ENCODE results near the gene HNRNPU.
"Not testable (repeated sequence)": the region's sequence is repeated elsewhere in the genome, so short reads cannot be mapped to it uniquely, and the experiment has no call there.

The HNRNPU gene

GRCh38 chr1:244844155-244845121 is 19.9 kb downstream of the HNRNPU start:
- DNase-seq = no peak
- intact Hi-C loops (cut with DNase I) = no loop called here

GRCh38 chr1:244843148-244843978 is 21.0 kb downstream of the HNRNPU start:
- DNase-seq = no peak
- intact Hi-C loops (cut with DNase I) = no loop called here

GRCh38 chr1:244841273-244841927 is 22.9 kb downstream of the HNRNPU start:
- DNase-seq = no peak
- intact Hi-C loops (cut with DNase I) = no loop called here

- peak in 1 of 42 donors; percentile 50 for DNase-seq
- intact Hi-C loops (cut with DNase I) = no loop called here
Observed at GRCh38 chr1:244840219-244840794, 24.0 kb downstream of the HNRNPU start.

- no peak for DNase-seq
- intact Hi-C loops (cut with DNase I) = loop anchor here (10.0 kb wide), 1 partner anchor 205 kb away; no protein-coding TSS in a partner anchor
Observed at GRCh38 chr1:244839656-244840055, 24.7 kb downstream of the HNRNPU start.

- intact Hi-C loops (cut with DNase I) = loop anchor here (10.0 kb wide), 1 partner anchor 207 kb away; no protein-coding TSS in a partner anchor
- DNase-seq = no peak
Observed at GRCh38 chr1:244837597-244838258, 26.6 kb downstream of the HNRNPU start.

- intact Hi-C loops (cut with DNase I) = loop anchor here (10.0 kb wide), 1 partner anchor 208 kb away; no protein-coding TSS in a partner anchor
- DNase-seq = no peak
Observed at GRCh38 chr1:244836584-244836983, 27.8 kb downstream of the HNRNPU start.

- DNase-seq = peak in 12 of 42 donors; percentile 13 to 56 (median 27)
- intact Hi-C loops (cut with DNase I) = loop anchor here (10.0 kb wide), 1 partner anchor 209 kb away; no protein-coding TSS in a partner anchor
Observed at GRCh38 chr1:244836135-244836521, 28.2 kb downstream of the HNRNPU start.

- DNase-seq = peak in 41 of 42 donors; percentile 68 to 95 (median 89)
- intact Hi-C loops (cut with DNase I) = loop anchor here (1.0 to 10.0 kb wide), 4 partner anchors 29 to 209 kb away; partner anchors contain the start of genes DESI2 and HNRNPU
Observed at GRCh38 chr1:244835276-244836134, 28.8 kb downstream of the HNRNPU start, which contains the start of gene COX20. Gene COX20 (plus strand): TSS chr1:244835658. CDS start chr1:244835715, 57 bp downstream.

GRCh38 chr1:244834543-244835275 is 29.6 kb downstream of the HNRNPU start:
- intact Hi-C loops (cut with DNase I) = loop anchor here (1.0 to 10.0 kb wide), 4 partner anchors 30 to 210 kb away; partner anchors contain the start of genes DESI2 and HNRNPU
- DNase-seq = peak in 39 of 42 donors; percentile 73 to 95 (median 88)

GRCh38 chr1:244833734-244834542 is 30.4 kb downstream of the HNRNPU start:
- DNase-seq = peak; percentile 19 to 82 (median 65)
- intact Hi-C loops (cut with DNase I) = loop anchor here (2.0 to 10.0 kb wide), 2 partner anchors 181 to 211 kb away; partner anchors contain the start of gene DESI2

GRCh38 chr1:244833260-244833659 is 31.1 kb downstream of the HNRNPU start:
- not testable (repeated sequence) for DNase-seq
- intact Hi-C loops (cut with DNase I) = loop anchor here (10.0 kb wide), 1 partner anchor 212 kb away; no protein-coding TSS in a partner anchor

- intact Hi-C loops (cut with DNase I) = loop anchor here (10.0 kb wide), 1 partner anchor 214 kb away; no protein-coding TSS in a partner anchor
Observed at GRCh38 chr1:244830639-244831038, 33.7 kb downstream of the HNRNPU start.

GRCh38 chr1:244826712-244827111 is 37.6 kb downstream of the HNRNPU start:
- intact Hi-C loops (cut with DNase I) = no loop called here
- no peak for DNase-seq

More at GRCh38 chr1:244830639-244831038, 33.7 kb downstream of the HNRNPU start:
- DNase-seq = no peak

- DNase-seq = peak in 1 of 42 donors; percentile 10
- intact Hi-C loops (cut with DNase I) = no loop called here
Observed at GRCh38 chr1:244822878-244823277, 41.5 kb downstream of the HNRNPU start.
